ENCODE measurements around the gene AMHR2.
A peak's percentile ranks its signal among the peaks of the same experiment; 100 is the strongest.
"Not testable (repeated sequence)": the region's sequence is repeated elsewhere in the genome, so short reads cannot be mapped to it uniquely, and the experiment has no call there.

Gene AMHR2

GRCh38 chr12:53415752-53416389 lies 7.8 kb upstream of the AMHR2 start:
- DNase-seq = not testable (repeated sequence)

GRCh38 chr12:53417291-53417816 lies 6.3 kb upstream of the AMHR2 start:
- not testable (repeated sequence) for DNase-seq

GRCh38 chr12:53418221-53418620 lies 5.4 kb upstream of the AMHR2 start:
- no peak for DNase-seq

- DNase-seq = no peak
Measured at GRCh38 chr12:53419756-53420155, 3.9 kb upstream of the AMHR2 start.

- DNase-seq = not testable (repeated sequence)
Measured at GRCh38 chr12:53422247-53422646, 1.4 kb upstream of the AMHR2 start.

GRCh38 chr12:53424626-53425514 lies 1.2 kb downstream of the AMHR2 start:
- no peak for DNase-seq

GRCh38 chr12:53425515-53426150 lies 2.0 kb downstream of the AMHR2 start:
- no peak for DNase-seq

GRCh38 chr12:53427905-53428594 lies 4.4 kb downstream of the AMHR2 start:
- no peak for DNase-seq

- no peak for DNase-seq
Measured at GRCh38 chr12:53428741-53429140, 5.1 kb downstream of the AMHR2 start.

- no peak for DNase-seq
Measured at GRCh38 chr12:53430116-53430515, 6.5 kb downstream of the AMHR2 start.

GRCh38 chr12:53431187-53431586 lies 7.5 kb downstream of the AMHR2 start:
- DNase-seq = no peak

GRCh38 chr12:53435326-53435725 lies 11.7 kb downstream of the AMHR2 start:
- not testable (repeated sequence) for DNase-seq

- not testable (repeated sequence) for DNase-seq
Measured at GRCh38 chr12:53439582-53439981, 15.9 kb downstream of the AMHR2 start.

- peak; percentile 88 for DNase-seq
Measured at GRCh38 chr12:53441040-53441833, 17.6 kb downstream of the AMHR2 start, which contains the start of gene PRR13. Gene PRR13, plus strand, starts transcription at chr12:53441734. Its CDS starts 981 bp downstream, at chr12:53442715.

- no peak for DNase-seq
Measured at GRCh38 chr12:53443955-53444354, 20.3 kb downstream of the AMHR2 start.

GRCh38 chr12:53444593-53445325 lies 21.1 kb downstream of the AMHR2 start:
- DNase-seq = not testable (repeated sequence)

- DNase-seq = no peak
Measured at GRCh38 chr12:53450936-53451335, 27.3 kb downstream of the AMHR2 start.

- peak; percentile 91 for DNase-seq
Measured at GRCh38 chr12:53451661-53452158, 28.1 kb downstream of the AMHR2 start, which contains the start of gene PCBP2. Gene PCBP2, plus strand, starts transcription at chr12:53452102. Its CDS starts 2,699 bp downstream, at chr12:53454801.

- DNase-seq = no peak
Measured at GRCh38 chr12:53452159-53453077, 28.8 kb downstream of the AMHR2 start.

Measured in DMS79 treated with DMSO at 0.1 percent for 48 hours (cell line).